Tongue (tissue), 2 donors: ENCODE data around the gene PCSK6. TPM values are rescaled to one million over a fixed set of nuclear protein-coding genes. Genes with fewer than 3 reads are reported as not detected.
"Not testable (repeated sequence)": the region's sequence is repeated elsewhere in the genome, so short reads cannot be mapped to it uniquely, and the experiment has no call there.

Source experiments
- DNase-seq: peaks from one replicate; pipeline ENCODE4 v3.0.0-alpha.2; 2015
- total RNA-seq: library from RNA; depleted of rRNA; stranded (reverse); fragments of >200 nt; gene quantifications from one replicate; pipeline ENCODE4 v1.2.3, GENCODE V29; 2014

The PCSK6 gene
- total RNA-seq, 1 donor from 2014 or later = 10.6 TPM

DNA sequence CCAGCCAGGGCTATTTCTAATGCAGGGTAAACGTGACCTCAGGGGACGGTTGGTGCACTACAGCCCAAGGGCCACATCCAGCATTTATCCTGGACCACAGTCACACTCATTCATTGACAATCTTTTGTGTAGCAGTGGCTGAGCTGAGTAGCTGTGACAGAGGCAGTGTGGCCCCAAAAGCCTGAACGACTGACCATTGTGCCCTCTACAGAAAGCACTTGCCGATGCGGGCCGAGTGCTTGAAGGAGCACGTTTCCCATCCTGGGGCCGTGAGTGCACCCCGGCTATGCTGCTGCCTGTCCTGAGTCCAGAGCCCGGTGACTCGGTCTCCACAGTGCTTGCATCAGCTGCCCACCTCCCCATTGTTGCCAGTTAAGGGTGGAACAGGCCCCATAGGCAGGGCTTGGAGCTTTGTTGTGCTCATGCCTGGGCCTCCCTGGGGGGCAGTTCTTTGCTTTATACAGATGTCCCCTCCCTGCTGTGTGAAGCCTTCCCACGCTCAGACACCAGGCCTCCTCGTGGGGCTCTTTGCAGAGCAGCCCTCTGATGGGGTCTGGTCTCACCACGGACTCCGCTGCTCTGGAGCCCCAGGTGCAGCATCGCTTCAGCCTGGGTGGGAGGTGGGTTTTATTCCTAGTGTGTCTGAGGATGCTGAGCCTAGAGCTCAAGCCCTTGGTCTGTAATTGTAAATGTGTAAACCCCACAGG lies 181.5 kb downstream of the PCSK6 start:
- DNase-seq = no peak

DNA sequence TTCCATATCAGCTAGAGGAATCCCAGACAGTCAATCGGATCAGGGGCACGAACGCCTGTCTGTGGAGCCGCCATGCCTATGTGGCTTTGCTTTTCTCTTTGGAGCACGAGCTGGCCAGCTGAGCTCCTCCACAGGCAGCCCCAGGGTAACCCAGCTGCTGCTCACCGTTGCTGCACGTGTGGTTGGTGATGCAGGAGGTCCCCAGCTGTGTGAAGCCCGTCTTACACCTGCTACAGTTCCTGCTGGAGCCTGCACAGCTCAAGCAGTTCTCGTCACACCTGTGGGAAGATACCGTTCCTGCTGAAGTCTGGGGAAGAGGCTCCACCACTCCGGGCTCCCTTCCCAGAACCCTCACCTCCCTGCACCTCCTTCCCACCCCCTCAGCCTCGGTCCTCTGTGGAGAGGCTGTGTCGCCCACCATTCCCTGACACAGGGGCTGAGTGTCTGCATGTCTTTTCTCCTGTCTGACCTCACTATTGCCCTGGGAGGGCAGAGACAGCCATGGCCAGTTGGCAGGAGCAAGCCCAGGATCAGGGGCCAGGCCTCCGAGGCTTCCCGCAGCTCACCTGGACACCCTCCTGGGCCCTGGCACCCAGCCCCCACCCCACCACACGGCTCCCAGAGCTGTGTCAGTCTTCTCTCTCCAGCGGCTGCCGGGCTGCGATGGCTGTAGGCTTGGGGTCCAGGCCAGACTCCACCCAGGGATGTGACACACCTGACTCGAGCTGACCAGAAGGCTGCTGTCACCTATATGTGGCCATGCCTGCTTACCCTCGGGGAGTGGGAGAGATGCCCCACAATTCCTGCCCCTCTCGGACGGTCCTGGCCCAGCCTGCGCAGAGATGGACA lies 182.2 kb downstream of the PCSK6 start:
- DNase-seq = no peak

DNA sequence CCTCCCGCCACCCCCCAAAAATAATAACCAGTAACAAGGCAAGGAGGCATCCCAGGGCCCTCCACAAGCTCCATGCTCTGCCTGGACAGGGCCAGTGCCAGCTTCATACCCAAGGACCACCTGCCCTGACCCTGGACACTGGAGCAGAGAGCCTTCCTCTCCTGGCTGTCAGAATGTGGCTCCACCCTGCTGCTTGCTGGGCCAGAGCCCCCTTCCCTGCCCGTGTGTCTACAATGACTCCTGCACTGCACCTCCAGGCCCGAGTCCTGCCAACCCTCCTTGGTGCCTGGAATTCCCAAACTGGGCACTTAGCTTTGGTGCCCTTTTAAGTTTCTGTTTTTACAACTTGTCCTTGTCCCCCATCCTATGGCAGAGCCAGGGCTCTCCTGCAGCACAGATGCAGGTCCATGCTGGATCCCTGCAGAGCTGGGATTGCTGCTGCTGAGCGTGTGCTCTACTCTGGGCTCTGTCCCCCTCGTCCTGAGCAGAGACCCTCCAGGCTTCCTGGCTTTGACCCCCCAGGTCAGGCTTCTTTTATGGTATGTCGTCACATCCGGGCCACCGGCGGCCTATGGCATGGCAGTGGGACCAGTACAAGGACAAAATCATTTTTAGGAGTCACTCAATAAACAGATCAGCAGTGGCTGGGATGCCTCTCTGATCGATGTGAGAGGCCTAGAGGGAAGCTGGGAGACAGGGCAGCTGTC lies 183.0 kb downstream of the PCSK6 start:
- DNase-seq = no peak

DNA sequence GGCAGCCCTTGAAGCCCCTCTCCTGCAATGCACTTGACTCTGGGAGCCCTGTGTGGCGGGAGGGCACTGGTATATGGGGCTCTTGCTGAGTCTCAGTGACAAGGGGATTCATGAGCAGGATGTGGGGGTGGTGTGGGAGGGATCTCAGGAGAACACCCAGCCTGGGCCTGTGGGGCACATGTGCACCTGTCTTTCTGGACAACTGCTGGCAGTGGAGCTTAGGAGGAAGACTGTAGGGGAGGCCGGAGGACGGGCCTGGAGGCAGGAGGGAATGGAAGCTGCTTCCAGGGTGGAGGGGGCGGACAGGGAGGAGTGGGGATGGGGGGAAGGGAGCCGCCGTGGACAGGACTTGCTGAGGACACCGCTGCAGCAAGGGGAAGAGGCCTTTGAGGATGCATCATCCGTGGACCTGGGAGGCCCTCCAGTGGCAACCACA lies 183.7 kb downstream of the PCSK6 start:
- DNase-seq = no peak

DNA sequence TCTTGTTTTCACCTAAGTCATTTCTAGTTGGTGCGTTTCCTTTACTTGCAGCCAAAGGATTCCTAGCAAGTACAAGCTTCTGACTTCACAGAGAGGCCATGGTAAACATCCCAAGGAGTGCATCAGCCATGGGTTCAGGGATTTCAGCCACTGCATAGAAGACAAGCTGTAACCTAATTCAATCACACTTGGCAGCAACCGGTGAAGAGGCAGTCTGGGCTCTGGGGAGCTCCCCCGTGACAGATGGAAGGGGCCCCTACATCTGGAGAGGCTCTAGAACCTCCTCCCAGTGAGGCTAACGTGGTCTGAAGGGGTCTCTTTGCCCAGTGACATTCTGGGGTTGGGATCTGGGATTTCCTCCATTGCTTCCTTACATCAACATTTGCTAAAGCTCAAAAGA lies 186.1 kb downstream of the PCSK6 start:
- no peak for DNase-seq

DNA sequence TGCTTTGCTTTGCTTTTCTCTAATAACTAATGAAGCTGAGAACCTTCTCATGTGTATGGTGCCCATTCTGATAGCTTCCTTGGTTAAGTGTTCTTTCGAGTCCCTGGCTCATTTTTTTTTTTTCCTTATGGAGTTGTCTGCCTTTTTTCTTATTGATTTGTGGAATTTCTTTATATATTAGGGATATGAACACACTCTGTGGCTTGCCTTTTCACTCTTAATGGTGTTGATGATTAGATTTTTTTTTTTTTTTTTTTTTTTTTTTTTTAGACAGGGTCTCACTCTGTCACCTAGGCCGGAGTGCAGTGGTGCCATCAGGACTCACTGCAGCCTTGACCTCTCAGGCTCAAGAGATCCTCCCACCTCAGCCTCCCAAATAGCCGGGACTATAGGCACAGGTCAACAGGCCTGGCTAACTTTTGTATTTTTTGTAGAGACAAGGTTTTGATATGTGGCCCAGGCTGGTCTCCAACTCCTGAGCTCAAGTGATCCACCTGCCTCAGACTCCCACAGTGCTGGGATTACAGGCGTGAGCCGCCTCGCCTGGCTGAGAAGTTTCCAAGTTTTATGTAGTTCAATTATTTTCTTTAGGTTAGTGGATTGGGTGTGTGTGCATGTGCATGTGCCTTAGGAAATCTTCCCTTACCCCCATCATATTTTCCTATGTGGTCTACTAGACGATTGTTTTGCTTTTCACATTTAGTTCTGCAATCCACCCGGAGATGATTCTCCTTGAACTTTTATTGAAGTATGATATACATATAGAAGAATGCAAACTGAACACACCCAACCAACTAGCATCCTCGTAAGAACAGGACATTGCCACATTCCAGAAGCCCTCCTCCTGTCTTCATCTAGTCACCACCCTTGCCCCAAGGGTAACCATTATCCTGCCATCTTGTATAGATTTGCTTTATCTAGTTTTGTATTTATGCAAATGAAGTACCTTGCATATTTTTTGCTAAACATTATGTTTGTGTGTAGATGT lies 192.8 kb downstream of the PCSK6 start:
- DNase-seq = no peak

DNA sequence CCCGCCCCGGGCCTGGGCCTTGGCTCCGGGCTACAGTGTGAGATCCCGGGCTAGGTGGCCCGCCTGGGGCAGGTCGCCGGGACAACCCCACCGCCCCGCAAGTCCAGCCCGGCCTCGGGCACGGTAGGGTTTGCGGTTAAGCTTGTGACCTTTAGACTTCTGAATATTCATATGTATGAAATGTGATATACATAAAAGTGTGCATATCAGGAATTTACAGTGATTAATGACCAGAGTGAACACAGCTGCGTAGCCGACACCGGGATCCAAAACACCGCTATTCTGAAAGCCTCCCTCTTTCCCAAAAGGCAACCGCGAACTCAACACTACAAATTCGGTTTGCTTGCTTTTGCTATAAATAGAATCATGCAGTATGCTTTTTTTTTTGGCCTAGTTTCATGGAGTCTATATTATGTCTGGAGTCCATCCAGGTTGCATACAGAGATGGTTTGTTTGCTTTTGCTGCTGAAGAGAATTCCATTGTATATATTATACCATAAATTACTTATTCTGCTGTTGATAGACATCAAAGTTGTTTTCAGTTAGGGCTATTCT lies 193.8 kb downstream of the PCSK6 start:
- peak; percentile 55 for DNase-seq

DNA sequence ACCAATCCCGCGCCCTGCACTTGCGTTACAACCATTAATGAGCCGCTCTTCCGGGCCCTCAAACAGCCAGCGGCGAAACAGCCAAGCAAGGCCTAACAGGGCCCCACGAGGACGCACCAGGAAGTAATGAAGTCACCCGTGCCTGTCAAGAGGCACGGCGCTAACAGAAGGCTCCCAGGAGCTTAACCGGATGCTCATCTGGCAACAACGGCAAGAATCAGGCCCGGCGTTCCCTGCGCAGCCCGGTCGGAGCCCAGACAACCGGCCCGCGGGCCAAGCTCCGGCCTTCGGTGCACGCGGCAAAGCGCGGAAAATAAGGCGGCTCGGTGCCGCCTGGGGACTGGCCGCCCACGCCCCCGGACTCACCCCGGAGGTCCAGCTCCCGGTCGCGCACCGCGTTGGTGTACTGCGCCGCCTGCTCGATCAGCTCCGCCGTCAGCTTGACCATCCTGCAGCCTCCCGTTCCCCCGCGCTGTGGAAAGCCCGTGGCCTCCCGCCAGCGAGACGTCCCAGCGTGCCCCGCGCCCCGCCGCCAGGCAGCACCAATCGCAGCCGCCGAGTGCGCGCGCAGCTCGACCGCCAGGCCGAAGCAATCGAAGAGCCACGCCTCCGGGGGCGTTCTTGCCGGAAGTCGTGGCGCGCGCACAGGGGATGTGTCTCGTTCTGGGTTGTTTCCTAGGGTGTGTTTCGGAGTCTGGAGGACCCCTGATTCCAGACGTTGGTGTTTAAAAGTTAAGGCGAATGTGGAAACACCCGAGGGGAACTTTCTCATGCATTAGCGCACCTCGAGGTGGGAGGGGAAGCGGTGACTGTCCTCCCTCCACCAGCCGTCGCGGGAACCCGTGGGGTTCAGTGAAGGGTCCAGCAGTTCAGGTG lies 194.5 kb downstream of the PCSK6 start, which contains the start of gene SNRPA1:
Gene SNRPA1, minus strand, starts transcription at position 518 of the 876 bp plus-strand sequence. Its CDS starts 70 bp downstream, at position 448.
- peak; percentile 98 for DNase-seq

DNA sequence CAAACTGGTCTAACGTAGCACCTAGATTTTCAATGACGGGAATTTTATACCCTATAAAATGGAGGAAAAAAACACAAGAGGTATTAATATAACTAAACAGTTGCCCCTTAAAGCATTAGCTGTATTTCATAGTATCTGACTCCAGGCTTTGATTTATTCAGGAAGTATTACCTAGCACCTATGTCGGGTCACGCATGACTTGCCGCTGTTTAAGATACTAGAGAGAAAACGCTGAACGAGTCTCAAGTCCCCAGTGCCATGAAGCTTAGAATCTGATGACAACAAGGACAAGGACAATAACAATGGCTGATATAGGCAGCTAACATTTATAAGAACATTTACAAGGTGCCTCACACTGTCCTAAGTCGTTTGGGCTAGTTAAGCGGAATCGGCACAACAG lies 196.4 kb downstream of the PCSK6 start:
- DNase-seq = no peak

DNA sequence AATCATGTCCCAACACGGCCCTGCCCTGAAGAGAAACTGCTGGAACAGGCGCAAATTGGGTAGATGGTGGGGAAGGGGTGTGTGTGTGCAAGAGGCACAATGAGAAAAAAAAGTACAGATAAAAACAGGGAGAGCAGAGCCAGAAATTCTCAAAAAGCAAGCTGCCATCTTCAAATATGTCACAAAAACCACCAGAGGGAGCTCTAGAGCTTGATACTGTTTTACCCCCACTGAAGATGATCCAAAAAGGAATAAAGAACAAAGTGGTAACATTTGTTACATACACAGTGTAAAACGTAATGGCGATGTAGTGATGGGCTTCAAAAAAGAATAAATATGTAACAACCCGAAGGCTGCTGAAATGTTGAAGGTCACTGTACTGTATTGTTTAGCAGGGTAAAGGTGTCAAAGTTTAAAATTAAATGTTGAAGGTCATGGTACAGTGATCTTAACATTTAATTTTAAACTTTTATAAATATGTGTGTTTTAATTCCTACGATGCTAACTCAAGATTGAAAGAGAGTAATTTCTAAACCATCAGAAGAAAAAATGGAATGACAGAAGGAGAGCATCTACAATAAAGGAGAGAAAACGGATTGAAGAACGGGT lies 200.5 kb downstream of the PCSK6 start:
- DNase-seq = peak; percentile 62

DNA sequence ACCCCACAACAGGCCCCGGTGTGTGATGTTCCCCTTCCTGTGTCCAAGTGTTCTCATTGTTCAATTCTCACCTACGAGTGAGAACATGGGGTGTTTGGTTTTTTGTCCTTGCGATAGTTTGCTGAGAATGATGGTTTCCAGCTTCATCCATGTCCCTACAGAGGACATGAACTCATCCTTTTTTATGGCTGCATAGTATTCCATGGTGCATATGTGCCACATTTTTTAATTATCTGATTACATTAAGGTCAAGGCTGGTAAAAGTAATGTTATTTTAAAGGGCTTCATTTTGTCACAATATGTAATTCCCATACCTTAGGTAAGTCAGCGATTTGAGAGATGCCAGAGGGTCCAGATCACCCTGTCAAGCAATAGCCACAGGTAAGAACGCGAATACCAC lies 202.2 kb downstream of the PCSK6 start:
- not testable (repeated sequence) for DNase-seq

DNA sequence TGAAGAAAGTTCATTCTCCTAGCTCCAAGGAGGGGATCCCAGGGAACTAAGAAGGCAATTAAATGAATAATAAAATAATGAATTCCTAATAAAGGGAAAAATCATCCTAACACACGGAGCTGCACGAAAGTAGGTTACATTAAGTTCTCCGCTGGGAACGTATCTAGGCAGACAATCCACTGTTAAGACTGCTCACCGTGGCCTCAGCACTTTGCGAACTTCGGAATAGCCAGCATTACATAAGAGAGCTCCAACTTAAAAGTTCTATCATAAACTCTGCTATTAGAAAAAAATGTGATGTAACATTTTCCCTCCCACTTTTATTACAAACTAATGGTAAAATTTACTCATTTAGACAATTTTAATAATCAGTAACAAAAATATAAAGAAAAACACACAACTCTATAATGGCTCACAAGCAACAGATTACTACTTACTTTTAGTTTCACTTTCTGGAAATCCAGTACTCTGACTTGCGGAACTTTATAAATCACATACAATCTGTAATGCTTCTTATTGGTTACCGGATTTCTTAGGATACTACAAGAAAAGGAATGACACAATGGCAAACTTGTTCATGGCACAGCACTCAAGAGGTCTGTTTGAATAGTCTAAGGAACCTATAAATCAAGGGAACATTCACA lies 202.9 kb downstream of the PCSK6 start:
- DNase-seq = no peak

DNA sequence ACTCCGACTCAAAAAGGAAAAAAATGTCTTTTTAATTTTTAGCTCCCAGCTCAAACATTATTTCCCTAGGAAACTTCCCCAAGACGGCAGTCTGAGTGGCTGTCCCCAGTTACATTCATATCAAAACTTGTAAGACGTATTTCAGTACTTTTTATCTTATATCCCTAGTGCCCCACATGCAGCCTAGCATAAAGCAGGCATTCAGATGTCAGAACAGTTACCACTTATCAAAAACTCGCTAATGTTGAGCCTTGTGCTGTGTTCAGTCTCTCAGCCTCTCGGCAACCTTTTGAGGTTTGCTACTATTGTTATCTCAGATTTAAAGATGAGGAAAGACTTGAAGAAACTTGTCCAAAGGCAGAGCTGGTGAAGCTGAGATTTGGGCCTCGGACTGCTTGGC lies 205.6 kb downstream of the PCSK6 start:
- DNase-seq = no peak

DNA sequence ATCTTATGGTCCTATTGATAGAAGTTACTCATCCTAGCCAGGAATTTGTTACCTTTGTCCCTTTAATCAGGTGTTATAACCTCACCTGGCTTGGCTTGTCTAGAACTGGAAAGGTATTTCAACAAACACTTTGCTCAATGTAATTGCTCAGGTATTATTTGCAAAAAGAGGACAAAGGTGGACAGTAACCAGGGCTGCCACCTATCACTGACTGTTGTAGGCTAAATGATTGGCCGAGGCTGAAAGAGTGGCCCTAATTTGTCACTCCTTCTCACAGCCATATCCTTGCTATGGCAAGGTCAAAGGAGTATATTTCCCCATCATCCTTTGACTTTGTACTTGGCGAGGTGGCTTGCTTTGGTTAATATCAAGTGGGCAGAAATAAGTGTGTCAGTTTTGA lies 209.5 kb downstream of the PCSK6 start:
- no peak for DNase-seq

DNA sequence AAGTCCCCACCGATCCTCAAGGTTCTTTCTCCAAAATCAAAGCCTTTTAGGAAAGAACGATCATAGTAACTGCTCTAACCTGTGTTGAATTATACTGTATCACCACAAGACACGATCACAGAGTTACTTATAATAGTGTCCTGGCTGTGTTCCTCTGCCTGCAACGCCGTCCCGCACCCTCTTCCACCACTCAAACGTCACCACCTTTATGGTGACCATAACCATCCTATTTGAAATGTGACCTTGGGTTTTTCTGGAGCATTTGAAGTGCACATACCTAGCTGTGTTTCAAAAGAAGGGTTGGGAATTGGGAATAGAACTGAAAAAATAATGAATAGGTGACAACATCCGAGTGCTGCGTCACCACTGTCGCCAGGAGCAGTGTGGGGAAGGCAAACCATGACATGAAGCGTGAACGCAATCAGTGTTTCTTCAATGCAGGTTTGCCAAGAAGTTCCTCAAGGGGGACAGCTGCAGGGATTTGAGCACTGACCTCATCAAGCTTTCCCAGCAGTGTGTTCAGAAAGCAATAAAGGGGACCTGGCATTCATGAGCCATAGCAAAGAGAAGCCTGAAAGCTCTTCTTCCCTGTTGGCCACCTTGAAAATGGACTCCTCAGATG lies 211.5 kb downstream of the PCSK6 start:
- DNase-seq = peak; percentile 84

DNA sequence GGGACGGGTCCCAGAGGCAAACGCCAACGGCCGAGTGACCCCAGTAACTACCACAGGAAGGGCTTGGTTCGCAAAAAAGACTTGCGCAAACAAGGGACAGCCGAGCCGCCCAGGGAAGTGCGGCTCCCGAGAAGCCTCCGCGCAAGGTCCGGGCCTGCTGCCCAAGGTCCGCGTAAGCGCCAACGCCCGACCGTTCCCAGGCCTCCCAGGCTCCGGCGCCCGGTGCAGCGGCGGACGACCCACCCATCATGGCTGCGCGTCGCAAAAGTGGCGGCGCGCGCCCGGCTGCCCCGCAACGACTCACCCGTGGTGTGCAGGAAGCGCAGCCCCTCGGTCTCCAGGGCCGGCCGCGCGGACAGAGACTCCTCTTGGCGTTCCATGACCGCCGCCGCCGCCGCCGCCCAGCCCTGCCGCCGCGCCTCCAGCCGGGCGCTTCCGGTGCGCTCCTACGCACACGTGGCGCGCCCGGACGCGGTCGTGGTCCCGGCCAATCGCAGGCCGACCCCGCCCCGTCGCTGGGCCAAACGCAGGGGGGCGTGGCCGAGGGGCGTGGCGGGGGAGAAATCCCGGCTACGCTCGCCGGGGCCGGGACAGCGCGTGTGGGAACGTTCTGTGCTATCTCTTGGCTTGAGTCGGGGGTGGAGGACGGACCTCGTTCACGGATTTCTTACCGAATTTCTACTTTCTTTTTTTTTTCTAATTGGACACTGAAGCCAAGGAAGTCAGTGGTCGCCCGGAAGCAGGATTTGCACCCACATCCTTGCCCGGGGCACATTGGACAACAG lies 212.3 kb downstream of the PCSK6 start, which contains the start of gene SELENOS:
Gene SELENOS, minus strand, starts transcription at position 448 of the 785 bp plus-strand sequence. Its CDS starts 68 bp downstream, at position 380.
- DNase-seq = peak; percentile 96

DNA sequence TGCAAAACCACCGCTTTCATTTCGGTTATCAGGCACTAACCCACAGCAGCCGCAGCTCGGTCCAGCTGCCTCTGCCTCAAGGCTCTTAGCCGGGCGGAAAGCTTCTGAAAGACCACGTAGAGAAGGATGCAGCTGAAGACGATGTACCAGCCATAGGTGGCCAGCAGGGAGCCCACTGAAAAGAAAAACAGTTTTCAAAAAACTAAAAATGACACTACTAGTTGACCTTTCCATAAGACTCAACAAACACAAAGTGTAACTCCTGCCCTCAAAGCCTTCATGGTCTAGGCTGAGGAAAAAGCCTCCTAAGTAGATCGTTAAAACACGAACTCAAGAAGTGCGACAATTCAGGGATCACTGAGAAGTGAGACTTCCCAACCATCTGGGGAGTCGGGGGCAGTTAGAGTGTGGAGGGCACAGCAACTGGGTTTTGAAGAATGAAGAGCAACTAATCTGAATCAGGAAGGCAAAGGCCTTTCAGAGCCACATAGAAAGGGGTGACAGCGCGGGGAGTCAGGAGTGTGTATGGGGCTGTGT lies 212.9 kb downstream of the PCSK6 start:
- no peak for DNase-seq
